ENCODE results near the gene DNAJC18.

The DNAJC18 gene

GRCh38 chr5:139457653-139458306, 18.5 kb upstream of the DNAJC18 start:
- no peak for TF ChIP-seq CTCF (IDR thresholded peaks at IDR 0.05)
- Histone ChIP-seq H3K4me1 (no peaks in the 10 kb centered on the region), H3K4me3 (ENCODE audit: low read depth, low read length) (no peak overlapping the region), H3K36me3 (ENCODE audit: control insufficient read depth, insufficient read depth, low read length) (no peaks in the 10 kb centered on the region), H3K9ac (no peak overlapping the region), H3K27ac (no peak overlapping the region), H2AFZ (no peak overlapping the region), H3K27me3 (ENCODE audit: control insufficient read depth, insufficient read depth, low read length) (no peaks in the 10 kb centered on the region), H3K9me3 (ENCODE audit: control insufficient read depth, low read length) (no peaks in the 10 kb centered on the region), H3K79me2 (no peaks in the 10 kb centered on the region), H3K4me2 (ENCODE audit: low read length) (no peak overlapping the region)

- Histone ChIP-seq H3K79me2 (no peaks in the 10 kb centered on the region), H3K27ac (no peak overlapping the region), H3K4me2 (ENCODE audit: low read length) (no peak overlapping the region), H3K27me3 (ENCODE audit: control insufficient read depth, insufficient read depth, low read length) (no peaks in the 10 kb centered on the region), H3K4me3 (ENCODE audit: low read depth, low read length) (no peak overlapping the region), H3K4me1 (no peaks in the 10 kb centered on the region), H3K9ac (no peak overlapping the region), H2AFZ (no peak overlapping the region), H3K9me3 (ENCODE audit: control insufficient read depth, low read length) (no peaks in the 10 kb centered on the region), H3K36me3 (ENCODE audit: control insufficient read depth, insufficient read depth, low read length) (no peaks in the 10 kb centered on the region)
- no peak for TF ChIP-seq CTCF (IDR thresholded peaks at IDR 0.05)
Measured at GRCh38 chr5:139457241-139457640, 17.9 kb upstream of the DNAJC18 start.

GRCh38 chr5:139456776-139457175, 17.5 kb upstream of the DNAJC18 start:
- H3K36me3 ChIP-seq (ENCODE audit: control insufficient read depth, insufficient read depth, low read length) = no peaks in the 10 kb centered on the region
- no peak overlapping the region for H3K4me2 ChIP-seq (ENCODE audit: low read length)
- H2AFZ ChIP-seq = no peak overlapping the region
- no peak overlapping the region for H3K4me3 ChIP-seq (ENCODE audit: low read depth, low read length)
- no peak overlapping the region for H3K27ac ChIP-seq
- no peak overlapping the region for H3K9ac ChIP-seq
- H3K9me3 ChIP-seq (ENCODE audit: control insufficient read depth, low read length) = no peaks in the 10 kb centered on the region
- no peaks in the 10 kb centered on the region for H3K27me3 ChIP-seq (ENCODE audit: control insufficient read depth, insufficient read depth, low read length)
- H3K4me1 ChIP-seq = no peaks in the 10 kb centered on the region
- H3K79me2 ChIP-seq = no peaks in the 10 kb centered on the region
- no peak for TF ChIP-seq CTCF (IDR thresholded peaks at IDR 0.05)

GRCh38 chr5:139454568-139455290, 15.4 kb upstream of the DNAJC18 start:
- H3K27ac ChIP-seq = no peak overlapping the region
- no peaks in the 10 kb centered on the region for H3K4me1 ChIP-seq
- no peaks in the 10 kb centered on the region for H3K9me3 ChIP-seq (ENCODE audit: control insufficient read depth, low read length)
- no peaks in the 10 kb centered on the region for H3K36me3 ChIP-seq (ENCODE audit: control insufficient read depth, insufficient read depth, low read length)
- no peaks in the 10 kb centered on the region for H3K79me2 ChIP-seq
- H3K4me2 ChIP-seq (ENCODE audit: low read length) = no peak overlapping the region
- H2AFZ ChIP-seq = no peak overlapping the region
- no peak overlapping the region for H3K9ac ChIP-seq
- TF ChIP-seq CTCF (IDR thresholded peaks at IDR 0.05) = no peak
- H3K4me3 ChIP-seq (ENCODE audit: low read depth, low read length) = no peak overlapping the region
- no peaks in the 10 kb centered on the region for H3K27me3 ChIP-seq (ENCODE audit: control insufficient read depth, insufficient read depth, low read length)

Measured in parathyroid adenoma (tissue), 2 donors.